T47D (cell line): ENCODE measurements around the gene RAB8A.

ENCODE experiments used
- DNase-seq, 2 experiments: peaks; one replicate each; pipeline versions ENCODE4 v3.0.0 to v3.0.0-alpha.2; 2011 to 2012; ENCODE audit warnings: low read depth in 1 of 2, low spot score in 1 of 2
- JUND ChIP-seq: IDR thresholded peaks from 2 replicates; pipeline ENCODE4 v1.6.1; 2012; ENCODE audit warnings: low read depth
- in situ Hi-C: cut with HindIII; loops from 2 replicates; pipeline ENCODE4 v1.10.0; 2016; ENCODE audit warnings: low sequenced_read_pairs, low pct_unique_long_range_greater_than_20kb

RAB8A gene

GRCh38 chr19:16143399-16144215 is 31.9 kb downstream of the RAB8A start, which contains the start of gene HSH2D:
Gene HSH2D, plus strand, starts transcription at chr19:16143685. Its CDS starts 5,066 bp downstream, at chr19:16148751.
- DNase-seq: peak in 1 of 2 experiments; percentile 74
- TF ChIP-seq JUND: no peak
- in situ Hi-C loops: no loop called here

DNA sequence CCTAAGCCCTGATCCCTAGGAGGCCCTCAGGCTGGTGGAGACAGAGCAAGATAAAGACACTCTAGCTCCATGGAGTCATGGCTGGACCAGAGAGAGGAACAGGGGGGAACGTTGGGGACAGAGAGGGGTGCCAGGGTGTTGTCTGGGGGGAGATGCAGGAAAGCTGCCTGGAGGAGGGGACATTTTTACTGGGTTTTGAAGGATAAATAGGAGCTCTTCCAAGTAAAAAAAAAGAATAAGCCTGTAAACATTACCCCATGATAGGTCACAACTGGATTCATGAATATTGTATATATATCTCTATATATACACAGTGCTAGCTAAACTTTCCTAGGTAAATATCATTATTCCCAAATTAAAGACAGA is 32.5 kb downstream of the RAB8A start:
- DNase-seq: no peak
- no peak for TF ChIP-seq JUND
- in situ Hi-C loops: no loop called here

DNA sequence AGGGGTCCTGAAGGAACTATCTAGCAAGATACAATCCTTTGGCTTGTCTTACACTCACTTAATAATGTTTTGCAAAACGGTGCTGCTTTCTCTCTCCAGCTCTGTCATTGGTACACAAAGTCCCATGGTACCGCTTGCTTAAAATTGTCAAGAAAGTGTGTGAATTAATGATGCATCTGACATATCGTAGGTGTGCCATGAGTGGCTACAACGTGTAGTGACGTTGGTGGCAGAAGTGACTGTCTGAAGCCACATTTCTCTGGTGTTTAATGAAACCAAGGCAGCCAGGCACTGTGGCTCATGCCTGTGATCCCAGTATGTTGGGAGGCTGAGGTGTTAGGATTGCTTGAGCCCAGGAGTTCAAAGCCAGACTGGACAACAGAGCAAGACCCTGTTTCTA is 34.4 kb downstream of the RAB8A start:
- in situ Hi-C loops: no loop called here
- TF ChIP-seq JUND: no peak
- no peak for DNase-seq

- no peak for TF ChIP-seq JUND
- in situ Hi-C loops: no loop called here
- no peak for DNase-seq
Measured at GRCh38 chr19:16148443-16149229, 36.9 kb downstream of the RAB8A start.

- peak in 1 of 2 experiments; percentile 82 for DNase-seq
- in situ Hi-C loops: no loop called here
- TF ChIP-seq JUND: no peak
Measured at GRCh38 chr19:16153582-16154336, 42.1 kb downstream of the RAB8A start.

DNA sequence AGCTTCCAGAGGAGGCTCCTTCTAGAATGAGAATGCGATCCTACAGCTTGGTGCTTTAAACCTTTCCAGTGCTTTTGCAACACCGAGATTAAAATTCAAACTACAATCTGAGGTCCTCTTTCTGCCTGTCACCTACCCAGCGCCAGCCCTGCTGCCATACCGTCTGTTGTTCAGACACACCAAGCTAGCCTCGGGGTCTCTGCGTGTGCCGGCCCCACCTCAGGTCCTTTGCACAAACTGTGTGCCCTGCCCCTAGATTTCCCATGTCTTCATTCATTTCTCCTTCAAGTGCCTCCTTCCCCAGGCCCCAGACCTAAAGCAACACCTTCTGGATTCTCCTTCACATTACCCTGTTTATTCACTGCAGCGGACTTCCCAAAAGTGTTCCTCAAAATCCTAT is 42.9 kb downstream of the RAB8A start:
- no peak for TF ChIP-seq JUND

GRCh38 chr19:16155128-16155527 is 43.4 kb downstream of the RAB8A start:
- no peak for DNase-seq
- no peak for TF ChIP-seq JUND
- in situ Hi-C loops: no loop called here

More for the DNA sequence above, 42.9 kb downstream of the RAB8A start:
- in situ Hi-C loops: no loop called here
- DNase-seq: no peak

- in situ Hi-C loops: no loop called here
- no peak for TF ChIP-seq JUND
- no peak for DNase-seq
Measured at GRCh38 chr19:16156904-16157303, 45.2 kb downstream of the RAB8A start.

- no peak for DNase-seq
- in situ Hi-C loops: no loop called here
- no peak for TF ChIP-seq JUND
Measured at GRCh38 chr19:16157601-16158000, 45.9 kb downstream of the RAB8A start.

GRCh38 chr19:16159655-16160054 is 48.0 kb downstream of the RAB8A start:
- no peak for TF ChIP-seq JUND
- in situ Hi-C loops: no loop called here
- DNase-seq: no peak

DNA sequence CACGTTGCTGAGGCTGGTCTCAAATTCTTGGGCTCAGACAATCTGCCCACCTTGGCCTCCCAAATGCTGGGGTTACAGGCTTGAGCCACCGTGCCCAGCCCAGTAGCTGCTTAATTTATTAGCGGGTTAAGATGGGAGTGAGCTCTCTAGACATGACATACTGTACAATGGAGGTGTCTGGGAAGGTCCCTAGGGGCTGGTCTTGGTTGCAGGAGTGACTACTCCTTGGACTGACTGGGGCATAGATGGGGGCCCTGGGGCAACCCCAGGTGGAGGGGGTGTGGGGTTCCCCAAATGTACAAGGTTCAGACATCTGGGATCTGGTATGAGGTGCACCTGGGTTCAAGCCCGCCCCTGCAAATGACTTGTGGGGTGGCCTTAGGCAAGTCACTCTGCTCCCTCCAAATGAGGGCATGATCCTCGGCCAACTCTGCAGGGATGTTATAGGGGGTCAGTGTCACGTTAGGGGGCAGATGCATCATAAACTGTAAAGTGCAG is 48.8 kb downstream of the RAB8A start:
- no peak for TF ChIP-seq JUND
- in situ Hi-C loops: no loop called here
- no peak for DNase-seq

DNA sequence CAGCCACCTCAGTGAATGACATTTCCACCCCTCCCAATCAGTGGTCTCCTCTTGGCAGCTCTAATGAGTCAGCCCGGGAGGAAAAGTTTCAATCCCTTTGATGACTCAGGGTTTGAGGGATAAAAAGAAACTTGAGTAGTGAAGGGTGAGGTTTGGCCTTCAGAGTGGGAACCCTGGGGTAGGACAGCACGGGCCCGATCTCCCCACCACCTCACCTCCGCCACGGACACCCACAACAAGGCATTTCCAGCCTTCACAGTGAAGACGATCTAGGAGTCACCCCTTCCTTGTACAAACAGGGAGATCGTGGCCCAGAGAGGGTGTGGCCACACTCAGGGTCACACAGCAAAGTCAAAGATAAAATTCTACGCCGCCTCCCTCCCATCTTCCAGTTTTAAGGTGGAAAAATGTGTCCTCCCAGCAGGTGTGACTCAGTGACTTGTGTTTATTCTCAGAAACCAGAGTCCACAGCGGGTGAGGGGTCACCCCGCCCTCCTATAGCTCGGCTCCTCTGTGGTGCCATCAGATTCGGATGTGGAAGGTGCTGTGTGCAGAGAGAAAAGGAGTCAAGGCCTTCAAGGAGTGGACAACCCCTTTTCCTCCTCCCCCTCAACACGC is 49.4 kb downstream of the RAB8A start:
- in situ Hi-C loops: no loop called here
- no peak for TF ChIP-seq JUND
- DNase-seq: no peak
